Stimulated activated CD4-positive, alpha-beta T cell treated with anti-CD3 and anti-CD28 coated beads, TNF-alpha, amount 100 ng/mL, for 24 hours (primary cell): ENCODE measurements around the gene KRTAP29-1.
"Not testable (repeated sequence)": the region's sequence is repeated elsewhere in the genome, so short reads cannot be mapped to it uniquely, and the experiment has no call there.

Source experiments
- DNase-seq, 3 experiments: peaks; one replicate each; pipeline ENCODE4 v3.0.0-alpha.2; 2020; ENCODE audit warnings: low read depth in 3 of 3

The KRTAP29-1 gene

GRCh38 chr17:41301204-41301790, 1.4 kb downstream of the KRTAP29-1 start:
- no peak for DNase-seq

DNA sequence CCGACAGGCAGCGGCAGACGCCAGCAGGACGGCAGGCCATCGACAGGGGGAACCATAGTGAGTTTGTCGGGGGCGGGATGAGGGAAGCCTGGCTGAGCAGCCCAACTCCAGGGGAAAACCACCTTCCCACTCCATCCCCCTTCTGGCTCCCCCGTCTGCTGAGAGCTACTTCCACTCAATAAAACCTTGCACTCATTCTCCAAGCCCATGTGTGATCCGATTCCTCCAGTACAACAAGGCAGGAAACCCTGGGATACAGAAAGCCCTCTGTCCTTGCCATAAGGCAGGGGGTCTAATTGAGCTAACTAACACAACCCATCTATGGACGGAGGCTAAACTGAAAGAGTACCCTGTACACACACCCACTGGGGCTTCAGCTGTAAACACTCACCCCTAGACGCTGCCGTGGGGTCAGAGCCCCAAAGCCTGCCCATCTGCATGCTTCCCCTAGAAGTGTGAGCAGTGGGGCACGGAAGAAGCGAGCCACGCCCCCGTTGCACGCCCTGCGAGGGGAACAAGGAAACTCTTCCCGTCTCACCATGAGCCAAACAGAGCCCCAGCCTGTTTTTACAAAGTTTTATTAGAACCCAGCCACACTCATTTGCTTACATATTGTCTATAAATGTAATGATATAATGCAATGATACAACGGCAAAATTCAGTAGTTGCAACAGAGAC, 4.1 kb downstream of the KRTAP29-1 start:
- no peak for DNase-seq

- DNase-seq: no peak
Observed at GRCh38 chr17:41296846-41297245, 5.8 kb downstream of the KRTAP29-1 start.

- no peak for DNase-seq
Observed at GRCh38 chr17:41294016-41294415, 8.6 kb downstream of the KRTAP29-1 start.

DNA sequence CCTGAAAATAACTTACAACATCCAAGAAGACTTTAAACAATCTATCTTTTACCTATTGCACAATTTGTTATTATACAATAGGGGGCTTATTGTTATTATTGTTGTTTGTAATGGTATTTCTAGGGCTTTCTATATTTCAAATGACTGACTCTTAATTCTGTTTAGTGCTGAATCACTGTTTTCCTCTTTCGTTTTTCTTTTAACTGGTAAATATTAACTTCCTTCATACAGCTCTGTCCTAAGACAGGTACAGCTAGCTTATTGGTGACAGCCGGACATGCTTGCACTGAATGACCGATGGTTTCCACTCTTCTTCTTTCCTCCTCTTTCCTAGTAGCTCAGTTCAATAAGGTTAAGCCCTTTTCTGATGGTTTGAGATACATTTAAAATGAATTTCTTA, 15.6 kb downstream of the KRTAP29-1 start:
- DNase-seq: no peak

- no peak for DNase-seq
Observed at GRCh38 chr17:41284546-41284945, 18.1 kb downstream of the KRTAP29-1 start.

- no peak for DNase-seq
Observed at GRCh38 chr17:41284043-41284442, 18.6 kb downstream of the KRTAP29-1 start.

DNA sequence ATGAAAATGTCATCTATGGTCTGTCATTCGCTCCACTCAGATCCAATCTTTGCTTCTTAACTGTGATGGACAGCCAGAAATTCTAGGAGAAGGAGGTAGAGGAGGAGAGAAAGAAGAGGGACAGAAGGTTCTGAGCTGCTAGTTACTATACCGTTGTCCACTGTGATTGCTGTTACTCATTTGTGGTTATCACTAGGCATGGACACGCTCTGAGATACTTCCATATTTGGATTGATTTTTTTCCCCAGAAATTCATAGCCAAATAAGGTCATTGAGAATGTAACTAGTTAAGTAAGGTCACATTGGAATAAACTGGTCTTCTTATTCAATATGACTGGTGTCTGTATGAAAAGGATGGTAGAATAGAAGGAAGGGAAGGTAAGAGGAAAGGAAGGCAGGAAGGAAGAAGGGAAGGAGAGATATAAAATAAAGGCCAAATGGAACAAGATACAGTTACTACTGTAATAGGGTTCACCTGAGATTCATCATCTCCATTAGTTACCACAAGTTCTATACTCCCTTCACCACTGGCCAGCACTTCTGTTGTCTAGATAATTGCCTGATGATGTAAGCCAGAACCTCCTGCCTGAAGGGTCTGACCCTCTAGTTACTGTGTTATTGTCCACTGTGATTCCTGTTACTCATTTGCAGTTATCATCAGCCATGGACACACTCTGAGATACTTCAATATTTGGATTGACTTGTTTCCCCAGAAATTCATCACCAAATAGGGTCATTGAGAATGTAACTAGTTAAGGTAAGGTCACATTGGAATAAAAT, 24.3 kb downstream of the KRTAP29-1 start:
- no peak for DNase-seq

GRCh38 chr17:41275648-41276190, 26.9 kb downstream of the KRTAP29-1 start, which contains the start of gene KRTAP9-7:
Gene KRTAP9-7, plus strand, starts transcription at chr17:41275698. Its CDS starts 0 bp downstream, at chr17:41275698.
- not testable (repeated sequence) for DNase-seq

GRCh38 chr17:41271858-41272257, 30.8 kb downstream of the KRTAP29-1 start:
- no peak for DNase-seq

GRCh38 chr17:41271323-41271722, 31.3 kb downstream of the KRTAP29-1 start:
- DNase-seq: not testable (repeated sequence)

DNA sequence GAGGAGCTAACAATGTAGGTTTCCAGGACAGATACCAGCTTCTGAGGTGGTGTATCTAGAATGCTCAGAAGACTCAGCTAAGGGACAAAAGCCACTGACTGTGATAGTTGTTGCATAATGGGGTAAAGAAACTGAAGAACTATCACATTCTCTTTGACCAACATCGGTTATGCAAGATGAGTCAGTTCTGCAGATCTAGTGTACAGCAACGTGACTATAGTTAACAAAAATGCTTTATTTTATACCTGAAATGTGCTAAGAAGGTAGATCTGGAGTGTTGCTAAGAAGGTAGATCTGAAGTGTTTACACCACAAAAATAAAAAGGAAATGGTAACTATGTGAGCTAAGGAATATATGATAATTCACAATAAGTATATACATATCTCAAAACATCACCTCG, 34.9 kb downstream of the KRTAP29-1 start:
- no peak for DNase-seq

DNA sequence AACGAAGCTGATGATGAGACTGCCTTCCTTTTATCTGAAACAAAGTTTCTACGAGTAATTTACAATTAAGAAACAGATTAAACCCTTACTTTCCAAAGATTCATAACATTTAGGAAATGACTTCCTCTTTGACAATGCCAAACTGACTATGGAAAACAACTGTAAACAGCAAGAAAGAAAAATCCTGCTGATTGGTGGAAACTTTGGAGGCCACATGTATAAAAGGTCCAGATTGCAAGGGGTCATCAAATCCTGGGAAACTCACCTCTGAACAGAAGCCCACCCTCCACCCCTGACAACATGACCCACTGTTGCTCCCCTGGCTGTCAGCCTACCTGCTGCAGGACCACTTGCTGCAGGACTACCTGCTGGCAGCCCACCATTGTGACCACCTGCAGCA, 37.6 kb downstream of the KRTAP29-1 start, which contains the start of gene KRTAP9-6:
KRTAP9-6 (plus strand) TSS at position 301 of the 400 bp plus-strand sequence; CDS start at position 301, 0 bp downstream.
- no peak for DNase-seq

DNA sequence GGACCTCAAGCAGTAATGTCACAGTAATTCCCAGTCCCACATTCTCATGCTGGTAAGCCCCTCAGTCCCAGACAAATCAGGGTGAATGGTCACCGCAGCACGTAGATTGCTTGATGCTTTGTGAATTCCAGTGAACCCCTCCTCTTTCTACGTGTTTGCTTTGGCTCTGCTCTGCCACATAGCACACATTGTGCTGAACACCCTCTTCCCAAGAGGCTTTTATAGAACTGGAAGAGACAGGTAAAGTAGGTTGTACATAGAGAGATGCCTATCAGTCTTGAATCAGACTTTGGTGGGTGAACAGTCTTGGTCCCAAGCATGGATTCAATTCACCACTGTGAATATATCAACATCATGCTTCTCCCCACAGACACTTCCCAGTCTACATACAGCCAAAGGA, 38.1 kb downstream of the KRTAP29-1 start:
- DNase-seq: no peak

DNA sequence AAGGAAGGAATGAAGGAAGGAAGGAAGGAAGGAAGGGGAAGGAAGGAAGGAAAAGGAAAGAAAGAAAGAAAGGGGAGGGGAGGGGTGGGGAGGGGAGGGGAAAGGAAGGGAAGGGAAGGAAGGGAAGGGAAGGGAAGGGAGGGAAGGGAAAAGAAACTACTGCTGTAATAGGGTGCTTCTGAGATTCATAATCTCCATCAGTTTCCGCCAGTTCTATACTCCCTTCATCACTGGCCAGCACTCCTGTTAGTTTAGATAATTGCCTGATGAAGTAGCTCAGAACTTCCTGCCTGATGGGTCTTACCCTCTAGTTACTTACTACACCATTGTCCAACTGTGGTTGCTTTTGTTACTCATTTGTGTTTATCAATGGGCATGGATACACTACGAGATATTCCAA, 39.4 kb downstream of the KRTAP29-1 start:
- DNase-seq: no peak

- DNase-seq: no peak
Observed at GRCh38 chr17:41258406-41258805, 44.2 kb downstream of the KRTAP29-1 start.

- no peak for DNase-seq
Observed at GRCh38 chr17:41256291-41256685, 46.4 kb downstream of the KRTAP29-1 start.

GRCh38 chr17:41255381-41256290, 47.0 kb downstream of the KRTAP29-1 start, which contains the start of gene KRTAP9-9:
Gene KRTAP9-9, plus strand, starts transcription at chr17:41255384.
- not testable (repeated sequence) for DNase-seq

GRCh38 chr17:41254861-41255260, 47.8 kb downstream of the KRTAP29-1 start:
- no peak for DNase-seq
